Transverse colon (tissue), 4 donors: ENCODE measurements around the gene NFIA. TPM values are rescaled to one million over a fixed set of nuclear protein-coding genes. Genes with fewer than 3 reads are reported as not detected.

Experiments used
- DNase-seq: peaks from one replicate; pipeline ENCODE4 v3.0.0-alpha.2; 2019
- H3K27ac ChIP-seq, 4 donors: fragments of 200-600 bp; sonication (generic); 2 replicates each; pipeline ENCODE4 v1.5.1; 2016 to 2018; ENCODE audit warnings: inconsistent platforms in 4 of 4
- H3K27me3 ChIP-seq: fragments of 200-600 bp; sonication (generic); 2 replicates; pipeline ENCODE4 v1.5.1; 2017; ENCODE audit warnings: inconsistent platforms
- H3K36me3 ChIP-seq, 4 donors: fragments of 200-600 bp; sonication (generic); 2 replicates each; pipeline ENCODE4 v1.5.1; 2017 to 2019; ENCODE audit warnings: inconsistent platforms in 4 of 4
- H3K4me1 ChIP-seq, 4 donors: fragments of 200-600 bp; sonication (generic); 2 replicates each; pipeline ENCODE4 v1.5.1; 2017 to 2020; ENCODE audit warnings: inconsistent platforms in 4 of 4
- H3K4me3 ChIP-seq, 4 donors: fragments of 200-600 bp; sonication (generic); 1 replicate in 1 of 4; 2 replicates in 3 of 4; pipeline versions ENCODE4 v1.5.1 to v1.6.1; 2017 to 2019; ENCODE audit warnings: inconsistent platforms in 4 of 4
- H3K9me3 ChIP-seq, 2 donors: fragments of 200-600 bp; sonication (generic); 2 replicates each; pipeline ENCODE4 v1.5.1; 2017 to 2019; ENCODE audit warnings: inconsistent platforms in 2 of 2
- CTCF ChIP-seq, 5 experiments: fragments of 200-600 bp in 3 of 5; fragments of 450-650 bp in 2 of 5; sonication (generic) in 3 of 5; IDR thresholded peaks; 1 replicate in 2 of 5; 2 replicates in 3 of 5; pipeline ENCODE4 v1.5.1; 2016 to 2017; ENCODE audit warnings: antibody characterized with exemption in 5 of 5, inconsistent platforms in 3 of 5, mild to moderate bottlenecking in 2 of 5, moderate library complexity in 1 of 5
- EP300 ChIP-seq: sonication (generic); formaldehyde crosslinking; IDR thresholded peaks from one replicate; pipeline ENCODE4 v1.6.1; 2017; ENCODE audit warnings: antibody characterized with exemption, low read depth
- POLR2A ChIP-seq: fragments of 450-650 bp; IDR thresholded peaks from one replicate; pipeline ENCODE4 v1.6.1; 2016; ENCODE audit warnings: antibody characterized with exemption, mild to moderate bottlenecking, moderate library complexity
- POLR2AphosphoS5 ChIP-seq, 3 donors: sonication (generic); formaldehyde crosslinking; IDR thresholded peaks; one replicate each; pipeline ENCODE4 v1.6.1; 2016; ENCODE audit warnings: antibody characterized with exemption in 3 of 3
- WGBS, 2 donors: methylation state at CpG; one replicate each; pipeline ENCODE4 v1.1.5; 2018; ENCODE audit warnings: low coverage in 1 of 2; 5-methylcytosine and 5-hydroxymethylcytosine counted together
- in situ Hi-C, 4 donors: fragments of 200-750 bp; cut with MboI; loops; one replicate each; pipeline versions ENCODE4 v1.15.0 to v1.15.1; 2017; ENCODE audit warnings: low sequenced_read_pairs in 3 of 4, low pct_ligation_motif_present in 1 of 4, low pct_unique_long_range_greater_than_20kb in 1 of 4
- intact Hi-C: fragments of 100-400 bp; cut with DNase I; formaldehyde crosslinking; loops from one replicate; pipeline ENCODE4 v1.15.1; 2023; ENCODE audit warnings: low total_unique reads
- total RNA-seq, 4 donors: library from RNA; depleted of rRNA; stranded (reverse); fragments of >200 nt; gene quantifications; one replicate each; pipeline ENCODE4 v1.1.0, GENCODE V29; 2016

The NFIA gene
- total RNA-seq, 4 donors from 2014 or later: 17.3 to 37.2 (median 29.8) TPM

DNA sequence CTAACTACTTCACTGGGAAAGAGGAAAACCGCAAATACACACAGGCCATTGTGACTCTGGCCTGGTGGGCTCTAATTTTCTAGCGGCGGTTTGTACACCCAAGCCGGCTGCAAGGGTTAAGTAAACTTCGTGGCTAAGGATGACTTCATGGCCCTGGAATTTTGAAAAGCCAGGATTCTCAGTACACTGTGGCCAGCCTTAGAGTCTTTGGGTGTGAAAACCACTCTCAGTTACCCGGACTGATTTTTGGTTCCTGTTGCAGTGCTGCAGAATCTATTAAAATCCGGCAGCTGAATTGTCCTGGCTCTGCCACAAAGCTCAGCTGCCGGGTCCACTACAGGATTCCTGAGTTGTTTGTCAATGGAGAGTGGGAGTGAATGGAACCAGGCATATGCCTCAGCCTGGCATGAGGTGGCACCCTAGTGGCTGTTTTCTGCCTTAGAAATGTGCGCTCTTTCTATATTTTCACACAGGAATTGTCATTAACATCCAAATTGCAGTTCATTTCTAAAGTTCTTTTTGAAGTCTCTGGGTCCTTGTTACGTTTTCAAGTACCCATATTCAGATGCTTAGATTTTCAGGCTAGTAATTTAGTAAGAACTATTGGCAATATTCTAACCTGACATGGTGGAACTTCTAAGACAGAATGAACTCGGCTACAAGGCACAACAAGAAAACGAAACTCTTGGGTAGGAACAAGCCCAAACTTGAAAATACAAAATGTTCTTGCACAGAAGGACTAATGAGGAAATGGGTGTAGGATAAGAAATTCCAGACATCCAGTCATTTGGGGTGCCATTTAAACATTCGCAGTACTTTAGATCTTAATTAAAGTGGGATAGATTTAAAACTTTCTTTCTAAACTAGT, 255.9 kb downstream of the NFIA start:
- TF ChIP-seq EP300 (no peak), CTCF (IDR thresholded peaks at IDR 0.05) (peak; percentile 62 to 79 (median 70)), POLR2A (no peak), POLR2AphosphoS5 (IDR thresholded peaks at IDR 0.05) (peak in 2 of 3 donors; percentile 3 to 20)
- Histone ChIP-seq H3K4me3 (peak overlapping the region in 1 of 4 donors; percentile 1), H3K27me3 (no peaks in the 10 kb centered on the region), H3K36me3 (no peaks in the 10 kb centered on the region), H3K27ac (peak overlapping the region; percentile 69 to 78 (median 74)), H3K4me1 (peaks cover 7 to 26% (median 17%) of the 10 kb centered on the region in 4 donors), H3K9me3 (no peaks in the 10 kb centered on the region)
- in situ Hi-C loops (loop anchor here in 3 of 4 donors (10.0 to 25.0 kb wide), 3 partner anchors 276 to 301 kb away; no protein-coding TSS in a partner anchor), intact Hi-C loops (no loop called here)
- DNase-seq: peak; percentile 60
- 32 to 45% methylated on average over 10 to 13 of the region's 13 CpGs for WGBS, 2 donors

- Histone ChIP-seq H3K27me3 (no peaks in the 10 kb centered on the region), H3K36me3 (no peaks in the 10 kb centered on the region), H3K27ac (peak overlapping the region; percentile 69 to 78 (median 74)), H3K4me3 (no peak overlapping the region), H3K4me1 (peaks cover 7 to 29% (median 17%) of the 10 kb centered on the region in 4 donors), H3K9me3 (no peaks in the 10 kb centered on the region)
- 79 to 82% methylated on average over 5 of the region's 5 CpGs for WGBS, 2 donors
- DNase-seq: no peak
- intact Hi-C loops: no loop called here
- TF ChIP-seq CTCF (IDR thresholded peaks at IDR 0.05) (no peak), POLR2A (no peak), POLR2AphosphoS5 (IDR thresholded peaks at IDR 0.05) (no peak), EP300 (no peak)
- in situ Hi-C loops: loop anchor here in 3 of 4 donors (10.0 to 25.0 kb wide), 3 partner anchors 277 to 302 kb away; no protein-coding TSS in a partner anchor
These were observed 256.5 kb downstream of the NFIA start for GRCh38 chr1:61338899-61339298.

GRCh38 chr1:61341426-61341825, 259.1 kb downstream of the NFIA start:
- DNase-seq: no peak
- H3K36me3 ChIP-seq: no peaks in the 10 kb centered on the region
- H3K4me3 ChIP-seq: no peak overlapping the region
- H3K27me3 ChIP-seq: no peaks in the 10 kb centered on the region
- no peak overlapping the region for H3K27ac ChIP-seq
- no peaks in the 10 kb centered on the region for H3K9me3 ChIP-seq
- no peak for TF ChIP-seq CTCF (IDR thresholded peaks at IDR 0.05)
- intact Hi-C loops (no loop called here), in situ Hi-C loops (loop anchor here in 2 of 4 donors (25.0 kb wide), 2 partner anchors 279 to 304 kb away; no protein-coding TSS in a partner anchor)
- WGBS, 2 donors: 88 to 96% methylated on average over 5 to 6 of the region's 6 CpGs
- peaks cover 7 to 24% (median 17%) of the 10 kb centered on the region in 4 donors for H3K4me1 ChIP-seq

- no peak for TF ChIP-seq CTCF (IDR thresholded peaks at IDR 0.05)
- no peak for TF ChIP-seq POLR2AphosphoS5 (IDR thresholded peaks at IDR 0.05)
- TF ChIP-seq POLR2A: no peak
- TF ChIP-seq EP300: no peak
- intact Hi-C loops (no loop called here), in situ Hi-C loops (loop anchor here in 2 of 4 donors (25.0 kb wide), 2 partner anchors 282 to 307 kb away; no protein-coding TSS in a partner anchor)
- Histone ChIP-seq H3K9me3 (no peaks in the 10 kb centered on the region), H3K36me3 (no peaks in the 10 kb centered on the region), H3K4me1 (peaks cover 0 to 5% (median 2%) of the 10 kb centered on the region in 4 donors), H3K27me3 (no peaks in the 10 kb centered on the region), H3K27ac (peak overlapping the region in 1 of 4 donors; percentile 20), H3K4me3 (no peak overlapping the region)
- WGBS, 2 donors: 72 to 76% methylated on average over 6 of the region's 6 CpGs
- no peak for DNase-seq
These were observed 261.5 kb downstream of the NFIA start for GRCh38 chr1:61343734-61344420.
